H1 (cell line): ENCODE results near the gene PTPN3. TPM values are rescaled to one million over a fixed set of nuclear protein-coding genes. Genes with fewer than 3 reads are reported as not detected.

ENCODE experiments used
- CTCF ChIA-PET: fragments of 300-600 bp; sonication (Branson Sonifier 250); formaldehyde crosslinking; loops from one replicate; lab custom pipeline; 2021; ENCODE audit not compliant: partially characterized antibody; lab: Charles Lee
- POLR2A ChIA-PET: fragments of 300-600 bp; sonication (Branson Sonifier 250); formaldehyde crosslinking; loops from one replicate; lab custom pipeline; 2021; ENCODE audit warnings: inconsistent platforms; ENCODE audit not compliant: partially characterized antibody; lab: Charles Lee
- DNase-seq, 2 experiments: peaks; one replicate each; pipeline versions ENCODE4 v3.0.0 to v3.0.0-alpha.2; 2010 to 2022; ENCODE audit warnings: low spot score in 2 of 2, low read depth in 1 of 2, mixed read lengths in 1 of 2
- FAIRE-seq: peaks from 2 replicates; lab custom pipeline; 2011; peaks lifted over from hg19 to GRCh38; lab: Jason Lieb, UNC
- H2AFZ ChIP-seq: 2 replicates; pipeline ENCODE4 v1.8.1; 2012; ENCODE audit warnings: low read length, inconsistent platforms
- H2AK5ac ChIP-seq: 2 replicates; pipeline ENCODE4 v1.6.1; 2013; ENCODE audit warnings: low read depth, low read length
- H2BK120ac ChIP-seq: replicated peaks from 2 replicates; pipeline ENCODE3; 2013; ENCODE audit warnings: low read depth, low read length, inconsistent platforms
- H2BK12ac ChIP-seq: 2 replicates; pipeline ENCODE4 v1.6.1; 2013; ENCODE audit warnings: low read depth, low read length
- H2BK15ac ChIP-seq: 2 replicates; pipeline ENCODE4 v1.6.1; 2013; ENCODE audit warnings: low read length
- H2BK20ac ChIP-seq: 2 replicates; pipeline ENCODE4 v1.6.1; 2013; ENCODE audit warnings: low read length
- H2BK5ac ChIP-seq: 2 replicates; pipeline ENCODE4 v1.6.1; 2013; ENCODE audit warnings: low read depth, low read length
- H3K14ac ChIP-seq: 2 replicates; pipeline ENCODE4 v1.6.1; 2013; ENCODE audit warnings: inconsistent platforms; ENCODE audit not compliant: insufficient read length
- H3K18ac ChIP-seq: 2 replicates; pipeline ENCODE4 v1.6.1; 2013; ENCODE audit warnings: low read length; ENCODE audit errors: extremely low read depth
- H3K23ac ChIP-seq: 2 replicates; pipeline ENCODE4 v1.6.1; 2013; ENCODE audit warnings: inconsistent platforms; ENCODE audit not compliant: insufficient read length
- H3K23me2 ChIP-seq: 2 replicates; pipeline ENCODE4 v1.6.1; 2013; ENCODE audit warnings: low read depth, low read length
- H3K27ac ChIP-seq: 2 replicates; pipeline ENCODE4 v1.6.1; 2011; ENCODE audit warnings: low read depth, low read length, inconsistent platforms
- H3K27me3 ChIP-seq, 4 experiments: replicated peaks in 1 of 4; 1 replicate in 1 of 4; 2 replicates in 3 of 4; pipeline versions ENCODE4 v1.6.1 to v1.8.1; 2011 to 2013; ENCODE audit warnings: low read length in 3 of 4, mild to moderate bottlenecking in 3 of 4, inconsistent platforms in 2 of 4, mixed read lengths in 2 of 4, moderate library complexity in 1 of 4; ENCODE audit not compliant: control insufficient read depth in 3 of 4, insufficient read depth in 3 of 4; ENCODE audit errors: extremely low read depth in 1 of 4
- H3K36me3 ChIP-seq, 4 experiments: 2 replicates each; pipeline versions ENCODE4 v1.6.1 to v1.8.1; 2011 to 2013; ENCODE audit warnings: mild to moderate bottlenecking in 4 of 4, low read length in 3 of 4, moderate library complexity in 2 of 4, control low read depth in 1 of 4, inconsistent platforms in 1 of 4; ENCODE audit not compliant: insufficient read depth in 4 of 4, control insufficient read depth in 2 of 4
- H3K4ac ChIP-seq: replicated peaks from 2 replicates; pipeline ENCODE3; 2013; ENCODE audit warnings: low read length, low read depth, mixed read lengths, inconsistent platforms; ENCODE audit not compliant: insufficient read length
- H3K4me1 ChIP-seq, 4 experiments: replicated peaks in 1 of 4; 1 replicate in 1 of 4; 2 replicates in 3 of 4; pipeline versions ENCODE4 v1.6.1 to v1.8.1; 2011 to 2013; ENCODE audit warnings: low read length in 3 of 4, inconsistent platforms in 2 of 4, mixed read lengths in 1 of 4; ENCODE audit not compliant: insufficient read depth in 4 of 4, control insufficient read depth in 3 of 4
- H3K4me2 ChIP-seq, 2 experiments: 2 replicates each; pipeline versions ENCODE4 v1.6.1 to v1.8.1; 2011 to 2013; ENCODE audit warnings: low read depth in 2 of 2, low read length in 2 of 2, control low read depth in 1 of 2, inconsistent platforms in 1 of 2, mild to moderate bottlenecking in 1 of 2; ENCODE audit not compliant: insufficient read depth in 1 of 2
- H3K4me3 ChIP-seq, 4 experiments: fragments of 200-600, 300-600 bp in 1 of 4; sonication (generic), shearing (Covaris generic), sonication (Bioruptor Twin) in 1 of 4; 2 replicates each; pipeline versions ENCODE4 v1.5.1 to v1.8.1; 2011 to 2016; ENCODE audit warnings: low read length in 4 of 4, low read depth in 3 of 4, control low read depth in 2 of 4, inconsistent platforms in 2 of 4, mild to moderate bottlenecking in 2 of 4, mixed read lengths in 1 of 4, moderate library complexity in 1 of 4; ENCODE audit not compliant: insufficient read depth in 2 of 4; ENCODE audit errors: extremely low read depth in 1 of 4
- H3K56ac ChIP-seq: replicated peaks from 2 replicates; pipeline ENCODE3; 2013; ENCODE audit warnings: low read depth, mild to moderate bottlenecking, mixed read lengths, low read length, inconsistent platforms; ENCODE audit not compliant: insufficient read length
- H3K79me1 ChIP-seq: 2 replicates; pipeline ENCODE4 v1.6.1; 2013; ENCODE audit warnings: low read depth, low read length, control low read depth
- H3K79me2 ChIP-seq, 2 experiments: 2 replicates each; pipeline versions ENCODE4 v1.6.1 to v1.8.1; 2012 to 2013; ENCODE audit warnings: low read length in 2 of 2, mild to moderate bottlenecking in 2 of 2, inconsistent platforms in 1 of 2; ENCODE audit not compliant: insufficient read depth in 2 of 2, control insufficient read depth in 1 of 2
- H3K9ac ChIP-seq, 4 experiments: replicated peaks in 1 of 4; 1 replicate in 1 of 4; 2 replicates in 3 of 4; pipeline versions ENCODE4 v1.6.1 to v1.8.1; 2011 to 2013; ENCODE audit warnings: low read depth in 3 of 4, low read length in 3 of 4, control low read depth in 2 of 4, mild to moderate bottlenecking in 2 of 4, moderate library complexity in 2 of 4, inconsistent platforms in 1 of 4; ENCODE audit errors: extremely low read depth in 1 of 4
- H3K9me3 ChIP-seq, 2 experiments: 2 replicates each; pipeline versions ENCODE4 v1.6.1 to v1.8.1; 2012 to 2013; ENCODE audit warnings: mild to moderate bottlenecking in 2 of 2, moderate library complexity in 2 of 2, control low read depth in 1 of 2, inconsistent platforms in 1 of 2, low read depth in 1 of 2, low read length in 1 of 2, mixed read lengths in 1 of 2; ENCODE audit not compliant: insufficient read depth in 2 of 2
- H4K20me1 ChIP-seq, 2 experiments: replicated peaks in 1 of 2; 2 replicates each; pipeline versions ENCODE3 to v1.8.1; 2011 to 2013; ENCODE audit warnings: inconsistent platforms in 2 of 2, low read length in 2 of 2, mild to moderate bottlenecking in 1 of 2; ENCODE audit not compliant: insufficient read depth in 2 of 2, control insufficient read depth in 1 of 2
- H4K5ac ChIP-seq: 2 replicates; pipeline ENCODE4 v1.6.1; 2013; ENCODE audit warnings: low read length, low read depth, mixed read lengths, inconsistent platforms; ENCODE audit not compliant: insufficient read length
- H4K8ac ChIP-seq: 2 replicates; pipeline ENCODE4 v1.8.0; 2013; ENCODE audit warnings: mild to moderate bottlenecking, moderate library complexity, low read length, inconsistent platforms; ENCODE audit not compliant: insufficient read depth; ENCODE audit errors: extremely low read depth
- H4K91ac ChIP-seq: replicated peaks from 2 replicates; pipeline ENCODE3; 2013; ENCODE audit warnings: low read length, mixed read lengths, inconsistent platforms; ENCODE audit not compliant: insufficient read length
- MAFK ChIP-seq: IDR thresholded peaks from 2 replicates; pipeline ENCODE4 v1.6.1; 2012; ENCODE audit warnings: low read depth, mild to moderate bottlenecking, improper control_type of control experiment, low read length
- WGBS, 2 experiments: shearing (Covaris generic) in 1 of 2; methylation state at CpG; one replicate each; pipeline versions ENCODE4 v1.1.6 to v1.1.7; 2013 to 2015; ENCODE audit warnings: low lambda C conversion rate in 2 of 2, mixed read lengths in 2 of 2, inconsistent platforms in 1 of 2, low coverage in 1 of 2, missing lambda C conversion rate in 1 of 2; ENCODE audit not compliant: insufficient replicate concordance in 2 of 2, insufficient coverage in 1 of 2, insufficient read length in 1 of 2; ENCODE audit errors: extremely low coverage in 1 of 2, missing lambda C conversion rate in 1 of 2; 5-methylcytosine and 5-hydroxymethylcytosine counted together
- polyA plus RNA-seq, 7 experiments: library from polyadenylated mRNA; depleted of rRNA in 3 of 7; stranded (reverse) in 5 of 7; unstranded in 2 of 7; fragments of >200 nt in 5 of 7; fragments of 200-250 nt in 2 of 7; gene quantifications; 1 replicate in 5 of 7; 2 replicates in 1 of 7; 4 replicates in 1 of 7; pipeline versions ENCODE4 v1.2.1 to v1.2.3, GENCODE V29; 2011 to 2013; ENCODE audit warnings: missing spikeins in 2 of 7, mixed read lengths in 2 of 7
- total RNA-seq: library from RNA; stranded (reverse); fragmentation: NEBNext Ultra II Directional; extraction: Animal tissue kit (Norgen Biotek cat#: 25700); gene quantifications from 2 replicates; pipeline ENCODE4 v1.2.1, GENCODE V29; 2021

The PTPN3 gene
- total and polyA plus RNA-seq, 2 of the 8 experiments (the other 6 are each of a cell fraction or from before 2014, with no cell fraction given), result 2.9 to 3.7 TPM

GRCh38 chr9:109447329-109448076, 50.6 kb downstream of the PTPN3 start:
- WGBS, 2 experiments, result 94% methylated on average over 6 of the region's 6 CpGs; no CpG with 5 or more reads in 1 of the 2 experiments
- Histone ChIP-seq H2BK120ac (no peak overlapping the region), H2BK12ac (no peak overlapping the region), H3K27me3 (no peaks in the 10 kb centered on the region), H4K5ac (no peak overlapping the region), H3K27ac (no peak overlapping the region), H2BK15ac (no peak overlapping the region), H3K36me3 (no peaks in the 10 kb centered on the region), H3K79me1 (no peaks in the 10 kb centered on the region)
- TF ChIP-seq MAFK, result no peak
- TF ChIP-seq, all 59 proteins: peak for 0
- H4K8ac ChIP-seq, result no peak overlapping the region
- H4K20me1 ChIP-seq, result no peaks in the 10 kb centered on the region
- no peaks in the 10 kb centered on the region for H3K79me2 ChIP-seq
- no peak overlapping the region for H3K9ac ChIP-seq
- H2AK5ac ChIP-seq, result no peak overlapping the region
- ChIA-PET POLR2A (no interaction called here), CTCF (interaction anchor here (0.8 to 15.2 kb wide), 8 partner anchors 6 to 447 kb away, joined by 3 to 236 read pairs (median 3); no protein-coding TSS in a partner anchor)
- no peaks in the 10 kb centered on the region for H3K9me3 ChIP-seq
- peaks cover 0 to 6% (median 0%) of the 10 kb centered on the region in 4 experiments; a peak in 2 of 7 replicates for H3K4me1 ChIP-seq
- no peak overlapping the region for H4K91ac ChIP-seq
- H3K23ac ChIP-seq, result no peak overlapping the region
- H3K14ac ChIP-seq, result no peak overlapping the region
- H3K56ac ChIP-seq, result no peak overlapping the region
- DNase-seq (no peak), FAIRE-seq (no peak)
- no peak overlapping the region for H2BK20ac ChIP-seq
- no peaks in the 10 kb centered on the region for H3K23me2 ChIP-seq
- H3K4ac ChIP-seq, result no peak overlapping the region
- no peak overlapping the region for H3K18ac ChIP-seq
- no peak overlapping the region for H3K4me3 ChIP-seq
- no peak overlapping the region for H2AFZ ChIP-seq
- no peak overlapping the region for H2BK5ac ChIP-seq
- no peak overlapping the region for H3K4me2 ChIP-seq
